HepG2 (cell line): Measurements from ENCODE around the gene S100A4. TPM values are rescaled to one million over a fixed set of nuclear protein-coding genes. Genes with fewer than 3 reads are reported as not detected.
A peak's percentile ranks its signal among the peaks of the same experiment; 100 is the strongest.

Experiments
- BCL6 ChIP-seq: IDR thresholded peaks from 2 replicates; pipeline ENCODE4 v1.6.1; 2016; ENCODE audit warnings: missing genetic modification reagents, missing compliant biosample characterization
- CEBPB ChIP-seq: IDR thresholded peaks from 2 replicates; pipeline ENCODE4 v1.6.1; 2011; ENCODE audit warnings: low read depth, low read length, improper control_type of control experiment, borderline replicate concordance
- HCFC1 ChIP-seq: fragments of 150-350 bp; IDR thresholded peaks from 2 replicates; pipeline ENCODE4 v1.6.1; 2014; ENCODE audit warnings: low read depth, low read length
- HINFP ChIP-seq: sonication (generic); formaldehyde crosslinking; IDR thresholded peaks from 2 replicates; pipeline ENCODE4 v1.4.0; 2020; ENCODE audit warnings: low read depth, mild to moderate bottlenecking, missing genetic modification reagents
- MLLT10 ChIP-seq: sonication (generic); formaldehyde crosslinking; IDR thresholded peaks from 2 replicates; pipeline ENCODE4 v1.4.0; 2020; ENCODE audit warnings: missing genetic modification reagents
- PRDM15 ChIP-seq: sonication (generic); formaldehyde crosslinking; IDR thresholded peaks from 2 replicates; pipeline ENCODE4 v1.4.0; 2020; ENCODE audit warnings: missing genetic modification reagents
- RBM39 ChIP-seq: fragments of 200-400 bp; formaldehyde crosslinking; IDR thresholded peaks from one replicate; pipeline ENCODE4 v1.6.1; 2018; ENCODE audit warnings: antibody characterized with exemption, mild to moderate bottlenecking, low read depth, low read length; ENCODE audit not compliant: poor library complexity, severe bottlenecking
- RERE ChIP-seq: IDR thresholded peaks from 2 replicates; pipeline ENCODE4 v1.6.1; 2016; ENCODE audit warnings: low read depth, missing genetic modification reagents, missing compliant biosample characterization
- SNAI1 ChIP-seq: sonication (generic); formaldehyde crosslinking; IDR thresholded peaks from 2 replicates; pipeline ENCODE4 v1.5.0; 2020; ENCODE audit warnings: mild to moderate bottlenecking, missing genetic modification reagents, borderline replicate concordance
- SRSF4 ChIP-seq: fragments of 200-400 bp; formaldehyde crosslinking; IDR thresholded peaks from one replicate; pipeline ENCODE4 v1.6.1; 2018; ENCODE audit warnings: mild to moderate bottlenecking, low read depth, low read length, moderate library complexity; ENCODE audit not compliant: poor library complexity, severe bottlenecking
- TERF1 ChIP-seq: sonication (generic); formaldehyde crosslinking; IDR thresholded peaks from 2 replicates; pipeline ENCODE4 v1.8.0; 2022; ENCODE audit warnings: mild to moderate bottlenecking, missing genetic modification reagents, moderate library complexity
- ZC3H4 ChIP-seq: sonication (generic); formaldehyde crosslinking; IDR thresholded peaks from 2 replicates; pipeline ENCODE4 v1.4.0; 2020; ENCODE audit warnings: missing genetic modification reagents, borderline replicate concordance
- ZFP36L1 ChIP-seq: sonication (generic); formaldehyde crosslinking; IDR thresholded peaks from 2 replicates; pipeline ENCODE4 v1.8.0; 2022; ENCODE audit warnings: mild to moderate bottlenecking, missing genetic modification reagents, moderate library complexity
- ZNF138 ChIP-seq: sonication (generic); formaldehyde crosslinking; IDR thresholded peaks from 2 replicates; pipeline ENCODE4 v1.5.0; 2020; ENCODE audit warnings: mild to moderate bottlenecking, low read depth, missing genetic modification reagents
- ZNF382 ChIP-seq: sonication (generic); formaldehyde crosslinking; IDR thresholded peaks from 2 replicates; pipeline ENCODE4 v1.5.0; 2020; ENCODE audit warnings: missing genetic modification reagents, mild to moderate bottlenecking, borderline replicate concordance
- polyA plus RNA-seq, 8 experiments: library from polyadenylated mRNA; depleted of rRNA in 3 of 8; stranded (reverse) in 7 of 8; unstranded in 1 of 8; fragments of >200 nt; fragmentation: Illumina TruSeq in 4 of 8; extraction: Trizol in 4 of 8; gene quantifications; 2 replicates each; pipeline versions ENCODE4 v1.2.1 to v1.2.3, GENCODE V29; 2011 to 2016; ENCODE audit warnings: low read depth in 4 of 8, missing spikeins in 1 of 8, mixed read lengths in 1 of 8; ENCODE audit not compliant: insufficient read depth in 1 of 8
- total RNA-seq, 5 experiments: library from RNA; depleted of rRNA; stranded (reverse); fragments of >200 nt; fragmentation: Illumina TruSeq; extraction: Trizol; gene quantifications; 2 replicates each; pipeline ENCODE4 v1.2.3, GENCODE V29; 2016; ENCODE audit warnings: low read depth in 1 of 5

The S100A4 gene
- total and polyA plus RNA-seq, 2 of the 13 experiments (the other 11 are each of a cell fraction or from before 2014, with no cell fraction given), result 12.9 to 20.2 TPM

GRCh38 chr1:153545067-153546055 is at the start of gene S100A4 (continued):
- TF ChIP-seq RERE (CRISPR knock-in tag) (0 out of 2 replicates have a peak, but pooled peaks have one; percentile 14), RBM39 (peak; percentile 29), ZC3H4 (CRISPR knock-in tag) (0 out of 2 replicates have a peak, but pooled peaks have one; percentile 47), CEBPB (no peak), HCFC1 (no peak), PRDM15 (CRISPR knock-in tag) (no peak), ZNF382 (CRISPR knock-in tag) (no peak), MLLT10 (CRISPR knock-in tag) (no peak), SNAI1 (CRISPR knock-in tag) (no peak), ZFP36L1 (CRISPR knock-in tag) (peak; percentile 43; the same call in 1 of the 2 replicates), ZNF138 (CRISPR knock-in tag) (peak; percentile 73; the same call in 1 of the 2 replicates), BCL6 (CRISPR knock-in tag) (no peak; the same call in 1 of the 2 replicates), SRSF4 (no peak), TERF1 (CRISPR knock-in tag) (no peak), HINFP (CRISPR knock-in tag) (no peak)
